CD1c-positive myeloid dendritic cell (primary cell): ENCODE measurements around the gene MRPS33.
"Not testable (repeated sequence)": the region's sequence is repeated elsewhere in the genome, so short reads cannot be mapped to it uniquely, and the experiment has no call there.

Source experiments
- DNase-seq: peaks from one replicate; pipeline ENCODE4 v3.0.0-alpha.2; 2016; ENCODE audit errors: extremely low spot score

The MRPS33 gene

GRCh38 chr7:141012044-141012685 lies 2.6 kb downstream of the MRPS33 start:
- DNase-seq, result peak; percentile 69

- no peak for DNase-seq
Measured at GRCh38 chr7:141011443-141011842, 3.3 kb downstream of the MRPS33 start.

- DNase-seq, result no peak
Measured at GRCh38 chr7:141003172-141004065, 11.3 kb downstream of the MRPS33 start.

GRCh38 chr7:141001546-141001945 lies 13.2 kb downstream of the MRPS33 start:
- DNase-seq, result no peak

GRCh38 chr7:141001122-141001521 lies 13.6 kb downstream of the MRPS33 start:
- DNase-seq, result no peak

- no peak for DNase-seq
Measured at GRCh38 chr7:140998715-140999114, 16.0 kb downstream of the MRPS33 start.

- no peak for DNase-seq
Measured at GRCh38 chr7:140992422-140992821, 22.3 kb downstream of the MRPS33 start.

- no peak for DNase-seq
Measured at GRCh38 chr7:140990193-140990962, 24.4 kb downstream of the MRPS33 start.

- DNase-seq, result no peak
Measured at GRCh38 chr7:140989068-140989467, 25.7 kb downstream of the MRPS33 start.

- peak; percentile 45 for DNase-seq
Measured at GRCh38 chr7:140983802-140984201, 30.9 kb downstream of the MRPS33 start.

GRCh38 chr7:140982508-140982907 lies 32.2 kb downstream of the MRPS33 start:
- peak; percentile 21 for DNase-seq

- peak; percentile 29 for DNase-seq
Measured at GRCh38 chr7:140981951-140982350, 32.8 kb downstream of the MRPS33 start.

GRCh38 chr7:140977741-140978140 lies 37.0 kb downstream of the MRPS33 start:
- DNase-seq, result no peak

GRCh38 chr7:140972876-140973829 lies 41.6 kb downstream of the MRPS33 start:
- DNase-seq, result no peak

GRCh38 chr7:140972344-140972743 lies 42.4 kb downstream of the MRPS33 start:
- no peak for DNase-seq

GRCh38 chr7:140967438-140967837 lies 47.3 kb downstream of the MRPS33 start:
- no peak for DNase-seq

- no peak for DNase-seq
Measured at GRCh38 chr7:140966561-140967233, 48.1 kb downstream of the MRPS33 start.

- DNase-seq, result no peak
Measured at GRCh38 chr7:140961117-140961516, 53.6 kb downstream of the MRPS33 start.

- DNase-seq, result not testable (repeated sequence)
Measured at GRCh38 chr7:140956997-140957396, 57.8 kb downstream of the MRPS33 start.
